H9 (cell line): ENCODE data around the gene SLIT1. TPM values are rescaled to one million over a fixed set of nuclear protein-coding genes. Genes with fewer than 3 reads are reported as not detected.

Experiments used
- DNase-seq: peaks from one replicate; pipeline ENCODE4 v3.0.0-alpha.2; 2017
- H2AFZ ChIP-seq: one replicate; pipeline ENCODE4 v1.6.1; 2013; ENCODE audit warnings: mild to moderate bottlenecking, low read length, control low read depth, moderate library complexity
- H2AK5ac ChIP-seq: 2 replicates; pipeline ENCODE4 v1.6.1; 2013; ENCODE audit warnings: low read length, control low read depth, mixed read lengths; ENCODE audit not compliant: insufficient read length
- H2BK120ac ChIP-seq: one replicate; pipeline ENCODE4 v1.6.1; 2013; ENCODE audit warnings: low read depth, mild to moderate bottlenecking, low read length, control low read depth, inconsistent platforms; ENCODE audit not compliant: poor library complexity, severe bottlenecking
- H2BK12ac ChIP-seq: 2 replicates; pipeline ENCODE4 v1.6.1; 2013; ENCODE audit warnings: low read length, control low read depth, mixed read lengths, low read depth; ENCODE audit not compliant: insufficient read length
- H2BK15ac ChIP-seq: 2 replicates; pipeline ENCODE4 v1.6.1; 2013; ENCODE audit warnings: low read depth, low read length, control low read depth
- H2BK20ac ChIP-seq: one replicate; pipeline ENCODE4 v1.6.1; 2013; ENCODE audit warnings: low read depth, mild to moderate bottlenecking, low read length, control low read depth, inconsistent platforms; ENCODE audit not compliant: poor library complexity, severe bottlenecking
- H2BK5ac ChIP-seq: 2 replicates; pipeline ENCODE4 v1.6.1; 2013; ENCODE audit warnings: low read length, control low read depth, mixed read lengths; ENCODE audit not compliant: insufficient read length
- H3K14ac ChIP-seq: 2 replicates; pipeline ENCODE4 v1.6.1; 2013; ENCODE audit warnings: low read length, control low read depth; ENCODE audit not compliant: insufficient read depth
- H3K18ac ChIP-seq: 2 replicates; pipeline ENCODE4 v1.6.1; 2013; ENCODE audit warnings: low read depth, mild to moderate bottlenecking, mixed read lengths, low read length, control low read depth; ENCODE audit not compliant: insufficient read length
- H3K23ac ChIP-seq: 2 replicates; pipeline ENCODE4 v1.6.1; 2013; ENCODE audit warnings: low read length, control low read depth, mixed read lengths, low read depth; ENCODE audit not compliant: insufficient read length
- H3K23me2 ChIP-seq: 2 replicates; pipeline ENCODE4 v1.6.1; 2013; ENCODE audit warnings: low read depth, mild to moderate bottlenecking, mixed read lengths, low read length, control low read depth; ENCODE audit not compliant: insufficient read length, poor library complexity, severe bottlenecking
- H3K27ac ChIP-seq: 2 replicates; pipeline ENCODE4 v1.5.1; 2013; ENCODE audit warnings: low read length, control low read depth, mixed read lengths, low read depth; ENCODE audit not compliant: insufficient read length
- H3K27me3 ChIP-seq: 2 replicates; pipeline ENCODE4 v1.6.1; 2013; ENCODE audit warnings: low read length, control low read depth, inconsistent platforms; ENCODE audit not compliant: insufficient read depth
- H3K4ac ChIP-seq: 2 replicates; pipeline ENCODE4 v1.6.1; 2013; ENCODE audit warnings: low read depth, mild to moderate bottlenecking, control low read depth, inconsistent platforms, low read length, moderate library complexity
- H3K4me1 ChIP-seq: 2 replicates; pipeline ENCODE4 v1.6.1; 2013; ENCODE audit warnings: low read length, control low read depth, inconsistent platforms; ENCODE audit not compliant: insufficient read depth
- H3K4me2 ChIP-seq: 2 replicates; pipeline ENCODE4 v1.6.1; 2013; ENCODE audit warnings: low read length, control low read depth, mixed read lengths; ENCODE audit not compliant: insufficient read length, insufficient read depth
- H3K56ac ChIP-seq: 2 replicates; pipeline ENCODE4 v1.6.1; 2013; ENCODE audit warnings: low read depth, mild to moderate bottlenecking, mixed read lengths, low read length, control low read depth; ENCODE audit not compliant: insufficient read length
- H3K79me1 ChIP-seq: 2 replicates; pipeline ENCODE4 v1.6.1; 2013; ENCODE audit warnings: low read depth, mild to moderate bottlenecking, moderate library complexity, low read length, control low read depth, inconsistent platforms; ENCODE audit not compliant: insufficient read depth, poor library complexity, severe bottlenecking
- H3K79me2 ChIP-seq: 2 replicates; pipeline ENCODE4 v1.6.1; 2013; ENCODE audit warnings: low read length, control low read depth, inconsistent platforms; ENCODE audit not compliant: insufficient read depth
- H3K9ac ChIP-seq: 2 replicates; pipeline ENCODE4 v1.6.1; 2013; ENCODE audit warnings: low read length, control low read depth, mixed read lengths; ENCODE audit not compliant: insufficient read length; ENCODE audit errors: extremely low read depth
- H3K9me3 ChIP-seq: one replicate; pipeline ENCODE4 v1.6.1; 2013; ENCODE audit warnings: low read depth, low read length, inconsistent platforms; ENCODE audit not compliant: control insufficient read depth
- H3T11ph ChIP-seq: one replicate; pipeline ENCODE4 v1.6.1; 2013; ENCODE audit warnings: mild to moderate bottlenecking, low read length, control low read depth, inconsistent platforms
- H4K20me1 ChIP-seq: one replicate; pipeline ENCODE4 v1.6.1; 2013; ENCODE audit not compliant: control insufficient read depth, insufficient read length, insufficient read depth
- H4K5ac ChIP-seq: 2 replicates; pipeline ENCODE4 v1.6.1; 2013; ENCODE audit warnings: low read depth, mild to moderate bottlenecking, mixed read lengths, low read length, control low read depth; ENCODE audit not compliant: insufficient read length
- H4K8ac ChIP-seq: replicated peaks from 2 replicates; pipeline ENCODE4 v1.6.1; 2013; ENCODE audit warnings: low read length, control low read depth, mixed read lengths, low read depth; ENCODE audit not compliant: insufficient read length
- H4K91ac ChIP-seq: 2 replicates; pipeline ENCODE4 v1.6.1; 2013; ENCODE audit warnings: low read depth, mild to moderate bottlenecking, moderate library complexity, mixed read lengths, low read length, control low read depth; ENCODE audit not compliant: insufficient read length
- H3K27ac Mint-ChIP-seq, 3 experiments: 2 replicates in 2 of 3; 3 replicates in 1 of 3; pipeline ENCODE4 v1.8.0; 2020 to 2021; ENCODE audit warnings: mixed read lengths in 3 of 3, mild to moderate bottlenecking in 1 of 3, moderate library complexity in 1 of 3
- H3K27me3 Mint-ChIP-seq: 2 replicates; pipeline ENCODE4 v1.8.0; 2021; ENCODE audit warnings: low read depth, mild to moderate bottlenecking, moderate library complexity, mixed read lengths
- H3K36me3 Mint-ChIP-seq, 3 experiments: 2 replicates in 2 of 3; 3 replicates in 1 of 3; pipeline ENCODE4 v1.8.0; 2020 to 2021; ENCODE audit warnings: low read depth in 3 of 3, mixed read lengths in 3 of 3; ENCODE audit not compliant: insufficient read depth in 1 of 3
- H3K4me1 Mint-ChIP-seq, 2 experiments: 2 replicates each; pipeline ENCODE4 v1.8.0; 2020; ENCODE audit warnings: mixed read lengths in 2 of 2
- H3K4me3 Mint-ChIP-seq, 2 experiments: 2 replicates in 1 of 2; 3 replicates in 1 of 2; pipeline ENCODE4 v1.8.0; 2020 to 2021; ENCODE audit warnings: mild to moderate bottlenecking in 2 of 2, mixed read lengths in 2 of 2, moderate library complexity in 1 of 2
- H3K9me3 Mint-ChIP-seq, 2 experiments: 2 replicates in 1 of 2; 3 replicates in 1 of 2; pipeline ENCODE4 v1.8.0; 2020; ENCODE audit warnings: mild to moderate bottlenecking in 2 of 2, mixed read lengths in 2 of 2, moderate library complexity in 1 of 2
- CTCF ChIP-seq: fragments of 200-600 bp; sonication (generic); conservative IDR thresholded peaks from 3 replicates; pipeline ENCODE4 v1.8.0; 2021; ENCODE audit warnings: antibody characterized with exemption, mild to moderate bottlenecking
- WGBS: extraction: QIAGEN DNeasy Blood & Tissue Kit; methylation state at CpG from one replicate; pipeline ENCODE4 v1.1.7; 2013; ENCODE audit warnings: missing lambda C conversion rate, low lambda C conversion rate, mixed read lengths; ENCODE audit not compliant: insufficient read length; ENCODE audit errors: extremely low coverage; 5-methylcytosine and 5-hydroxymethylcytosine counted together
- total RNA-seq: library from RNA; stranded (reverse); gene quantifications from 2 replicates; pipeline ENCODE4 v1.2.1, GENCODE V29; 2021

The SLIT1 gene
- total RNA-seq, 1 experiment from 2014 or later, result 0.57 TPM

DNA sequence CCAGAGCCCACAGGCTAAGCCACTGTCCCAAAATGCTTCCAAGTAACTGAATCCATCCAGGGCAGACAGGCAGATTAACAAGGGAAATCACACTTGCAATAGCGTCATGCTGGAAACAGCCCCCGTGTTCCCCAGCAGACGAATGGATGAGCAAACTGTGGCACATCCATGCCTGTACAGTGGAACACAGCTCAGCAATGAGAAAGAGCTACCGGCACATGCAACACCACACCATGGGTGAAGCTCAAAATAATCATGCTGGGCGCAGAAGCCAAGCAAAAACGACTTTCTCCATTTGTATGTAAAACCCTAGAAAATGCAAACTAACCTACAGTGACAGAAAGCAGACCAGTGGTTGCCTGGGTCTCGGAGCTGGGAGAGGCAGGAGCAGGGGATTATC lies 153.1 kb downstream of the SLIT1 start:
- Histone ChIP-seq H4K91ac (no peak overlapping the region), H3K9me3 (no peaks in the 10 kb centered on the region), H3K14ac (no peak overlapping the region; the same call in 1 of the 2 replicates), H4K20me1 (no peaks in the 10 kb centered on the region), H3K56ac (no peak overlapping the region), H2BK15ac (no peak overlapping the region), H3K18ac (no peak overlapping the region), H4K5ac (no peak overlapping the region), H2AK5ac (no peak overlapping the region), H2BK5ac (no peak overlapping the region), H3K4ac (no peak overlapping the region), H3K4me1 (peaks cover 3% of the 10 kb centered on the region; the same call in 1 of the 2 replicates), H3K27me3 (no peaks in the 10 kb centered on the region), H3K79me2 (no peaks in the 10 kb centered on the region), H3K27ac (no peak overlapping the region), H3K4me2 (peak overlapping the region; percentile 43), H2BK120ac (no peak overlapping the region), H3K23ac (no peak overlapping the region), H3K9ac (no peak overlapping the region), H3K23me2 (no peaks in the 10 kb centered on the region), H3T11ph (no peak overlapping the region), H2BK12ac (no peak overlapping the region), H2BK20ac (no peak overlapping the region), H2AFZ (no peak overlapping the region), H3K79me1 (no peaks in the 10 kb centered on the region), H4K8ac (no peak overlapping the region)
- Mint-ChIP-seq H3K4me3 (no peak overlapping the region; a peak in 1 of 5 replicates), H3K9me3 (no peaks in the 10 kb centered on the region), H3K36me3 (no peaks in the 10 kb centered on the region), H3K27ac (peak overlapping the region in 1 of 3 experiments; percentile 87; a peak in 2 of 7 replicates), H3K4me1 (peaks cover 45% of the 10 kb centered on the region in 2 experiments), H3K27me3 (peaks cover 10% of the 10 kb centered on the region; the same call in 1 of the 2 replicates)
- WGBS, result no CpG with 5 or more reads among the region's 7 CpGs
- TF ChIP-seq CTCF, result no peak
- DNase-seq, result no peak
